Esophagus squamous epithelium (tissue), 4 donors: ENCODE measurements around the gene TMEM30B.

Experiments used
- CTCF ChIP-seq, 6 experiments: fragments of 450-650 bp in 4 of 6; fragments of 200-600 bp in 2 of 6; sonication (generic) in 2 of 6; IDR thresholded peaks; one replicate each; pipeline ENCODE4 v1.5.1; 2016 to 2019; ENCODE audit warnings: antibody characterized with exemption in 6 of 6, mild to moderate bottlenecking in 4 of 6, moderate library complexity in 4 of 6
- POLR2A ChIP-seq, 4 donors: fragments of 450-650 bp; IDR thresholded peaks; one replicate each; pipeline ENCODE4 v1.6.1; 2017; ENCODE audit warnings: antibody characterized with exemption in 4 of 4, mild to moderate bottlenecking in 4 of 4, moderate library complexity in 3 of 4

- TF ChIP-seq CTCF (IDR thresholded peaks at IDR 0.05), result no peak
- TF ChIP-seq POLR2A (IDR thresholded peaks at IDR 0.05), result no peak
These were observed 47.6 kb downstream of the TMEM30B start for GRCh38 chr14:61233436-61233956.
